Measurements from ENCODE around the gene ENDOD1.

ENDOD1 gene

GRCh38 chr11:95175818-95176380 lies 86.3 kb downstream of the ENDOD1 start:
- DNase-seq (ENCODE audit: low read depth in 2 of 2): no peak

Data from stimulated activated CD4-positive, alpha-beta T cell treated with anti-CD3 and anti-CD28 coated beads, Interleukin-4, amount 100 ng/mL, for 48 hours (primary cell).